GM12865 (cell line): ENCODE measurements around the gene PTGR1.
A peak's percentile ranks its signal among the peaks of the same experiment; 100 is the strongest.

ENCODE experiments used
- DNase-seq: peaks from one replicate; pipeline ENCODE4 v3.0.0; 2010; ENCODE audit warnings: low read depth
- H3K4me3 ChIP-seq: 2 replicates; pipeline ENCODE4 v1.5.1; 2011; ENCODE audit warnings: mild to moderate bottlenecking, low read depth, low read length, control low read depth
- TF ChIP-seq, protein P1 (sequence below): IDR thresholded peaks from 2 replicates; pipeline ENCODE4 v1.5.1; 2011; ENCODE audit warnings: low read length, control low read depth, low read depth, inconsistent platforms; ENCODE audit not compliant: insufficient read depth; ENCODE audit errors: missing control alignments

The PTGR1 gene

DNA sequence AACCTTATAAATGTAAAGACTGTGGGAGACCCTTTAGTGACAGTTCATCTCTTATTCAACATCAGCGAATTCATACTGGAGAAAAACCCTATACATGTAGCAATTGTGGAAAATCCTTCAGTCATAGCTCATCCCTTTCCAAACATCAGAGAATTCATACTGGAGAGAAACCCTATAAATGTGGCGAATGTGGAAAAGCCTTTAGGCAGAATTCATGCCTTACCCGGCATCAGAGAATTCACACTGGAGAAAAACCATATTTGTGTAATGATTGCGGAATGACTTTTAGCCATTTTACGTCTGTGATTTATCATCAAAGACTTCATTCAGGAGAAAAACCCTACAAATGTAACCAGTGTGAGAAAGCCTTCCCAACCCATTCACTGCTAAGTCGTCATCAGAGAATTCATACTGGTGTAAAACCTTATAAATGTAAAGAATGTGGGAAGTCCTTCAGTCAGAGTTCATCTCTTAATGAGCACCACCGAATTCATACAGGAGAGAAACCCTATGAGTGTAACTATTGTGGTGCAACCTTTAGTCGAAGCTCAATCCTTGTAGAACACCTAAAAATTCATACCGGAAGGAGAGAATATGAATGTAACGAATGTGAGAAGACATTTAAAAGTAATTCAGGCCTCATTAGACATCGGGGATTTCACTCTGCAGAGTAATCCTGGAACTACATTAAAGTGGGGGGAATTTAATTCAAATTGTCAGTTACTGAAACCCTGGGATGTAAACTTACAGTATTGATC is 56.8 kb downstream of the PTGR1 start:
- TF ChIP-seq, protein P1, sequence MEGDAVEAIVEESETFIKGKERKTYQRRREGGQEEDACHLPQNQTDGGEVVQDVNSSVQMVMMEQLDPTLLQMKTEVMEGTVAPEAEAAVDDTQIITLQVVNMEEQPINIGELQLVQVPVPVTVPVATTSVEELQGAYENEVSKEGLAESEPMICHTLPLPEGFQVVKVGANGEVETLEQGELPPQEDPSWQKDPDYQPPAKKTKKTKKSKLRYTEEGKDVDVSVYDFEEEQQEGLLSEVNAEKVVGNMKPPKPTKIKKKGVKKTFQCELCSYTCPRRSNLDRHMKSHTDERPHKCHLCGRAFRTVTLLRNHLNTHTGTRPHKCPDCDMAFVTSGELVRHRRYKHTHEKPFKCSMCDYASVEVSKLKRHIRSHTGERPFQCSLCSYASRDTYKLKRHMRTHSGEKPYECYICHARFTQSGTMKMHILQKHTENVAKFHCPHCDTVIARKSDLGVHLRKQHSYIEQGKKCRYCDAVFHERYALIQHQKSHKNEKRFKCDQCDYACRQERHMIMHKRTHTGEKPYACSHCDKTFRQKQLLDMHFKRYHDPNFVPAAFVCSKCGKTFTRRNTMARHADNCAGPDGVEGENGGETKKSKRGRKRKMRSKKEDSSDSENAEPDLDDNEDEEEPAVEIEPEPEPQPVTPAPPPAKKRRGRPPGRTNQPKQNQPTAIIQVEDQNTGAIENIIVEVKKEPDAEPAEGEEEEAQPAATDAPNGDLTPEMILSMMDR: no peak
- no peak for DNase-seq
- H3K4me3 ChIP-seq: no peak overlapping the region

GRCh38 chr9:111533099-111533790 is 66.2 kb downstream of the PTGR1 start:
- H3K4me3 ChIP-seq: no peak overlapping the region
- DNase-seq: no peak
- TF ChIP-seq, protein P1: no peak

DNA sequence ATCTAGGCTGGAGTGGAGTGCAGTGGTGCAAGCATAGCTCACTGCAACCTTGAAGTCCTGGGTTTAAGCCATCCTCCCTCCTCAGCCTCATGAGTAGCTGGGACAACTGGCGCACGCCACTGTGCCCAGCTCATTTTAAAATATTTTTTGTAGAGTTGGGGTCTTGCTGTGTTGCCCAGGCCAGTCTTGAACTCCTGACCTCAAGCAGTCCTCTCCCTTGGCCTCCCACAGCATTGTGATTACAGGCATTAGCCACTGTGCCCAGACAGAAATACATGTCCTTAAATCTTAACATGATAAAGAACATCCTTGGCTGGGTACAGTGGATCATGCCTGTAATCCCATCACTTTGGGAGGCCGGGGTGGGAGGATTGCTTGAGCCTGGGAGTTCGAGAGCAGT is 67.7 kb downstream of the PTGR1 start:
- H3K4me3 ChIP-seq: no peak overlapping the region
- TF ChIP-seq, protein P1: no peak
- no peak for DNase-seq

GRCh38 chr9:111529787-111530186 is 69.7 kb downstream of the PTGR1 start:
- H3K4me3 ChIP-seq: no peak overlapping the region
- TF ChIP-seq, protein P1: no peak

GRCh38 chr9:111527347-111527746 is 72.1 kb downstream of the PTGR1 start:
- TF ChIP-seq, protein P1: no peak
- peak; percentile 5 for DNase-seq
- H3K4me3 ChIP-seq: no peak overlapping the region

More at GRCh38 chr9:111529787-111530186, 69.7 kb downstream of the PTGR1 start:
- DNase-seq: no peak

GRCh38 chr9:111525056-111525977 is 74.1 kb downstream of the PTGR1 start, which contains the start of gene ZNF483:
TSS of gene ZNF483 (plus strand) at chr9:111525179. CDS start at chr9:111527396, 2,217 bp downstream.
- peak within 1 kb of the TSS; percentile 44 for H3K4me3 ChIP-seq
- TF ChIP-seq, protein P1: no peak
- DNase-seq: peak; percentile 58
